H1 (cell line): ENCODE data around the gene PDZD8. TPM values are rescaled to one million over a fixed set of nuclear protein-coding genes. Genes with fewer than 3 reads are reported as not detected.

Source experiments
- CTCF ChIA-PET: fragments of 300-600 bp; sonication (Branson Sonifier 250); formaldehyde crosslinking; loops from one replicate; lab custom pipeline; 2021; ENCODE audit not compliant: partially characterized antibody; lab: Charles Lee
- POLR2A ChIA-PET: fragments of 300-600 bp; sonication (Branson Sonifier 250); formaldehyde crosslinking; loops from one replicate; lab custom pipeline; 2021; ENCODE audit warnings: inconsistent platforms; ENCODE audit not compliant: partially characterized antibody; lab: Charles Lee
- DNase-seq, 2 experiments: peaks; one replicate each; pipeline versions ENCODE4 v3.0.0 to v3.0.0-alpha.2; 2010 to 2022; ENCODE audit warnings: low spot score in 2 of 2, low read depth in 1 of 2, mixed read lengths in 1 of 2
- FAIRE-seq: peaks from 2 replicates; lab custom pipeline; 2011; peaks lifted over from hg19 to GRCh38; lab: Jason Lieb, UNC
- H2AFZ ChIP-seq: 2 replicates; pipeline ENCODE4 v1.8.1; 2012; ENCODE audit warnings: low read length, inconsistent platforms
- H2AK5ac ChIP-seq: 2 replicates; pipeline ENCODE4 v1.6.1; 2013; ENCODE audit warnings: low read depth, low read length
- H2BK120ac ChIP-seq: replicated peaks from 2 replicates; pipeline ENCODE3; 2013; ENCODE audit warnings: low read depth, low read length, inconsistent platforms
- H2BK12ac ChIP-seq: 2 replicates; pipeline ENCODE4 v1.6.1; 2013; ENCODE audit warnings: low read depth, low read length
- H2BK15ac ChIP-seq: 2 replicates; pipeline ENCODE4 v1.6.1; 2013; ENCODE audit warnings: low read length
- H2BK20ac ChIP-seq: 2 replicates; pipeline ENCODE4 v1.6.1; 2013; ENCODE audit warnings: low read length
- H2BK5ac ChIP-seq: 2 replicates; pipeline ENCODE4 v1.6.1; 2013; ENCODE audit warnings: low read depth, low read length
- H3K14ac ChIP-seq: 2 replicates; pipeline ENCODE4 v1.6.1; 2013; ENCODE audit warnings: inconsistent platforms; ENCODE audit not compliant: insufficient read length
- H3K18ac ChIP-seq: 2 replicates; pipeline ENCODE4 v1.6.1; 2013; ENCODE audit warnings: low read length; ENCODE audit errors: extremely low read depth
- H3K23ac ChIP-seq: 2 replicates; pipeline ENCODE4 v1.6.1; 2013; ENCODE audit warnings: inconsistent platforms; ENCODE audit not compliant: insufficient read length
- H3K23me2 ChIP-seq: 2 replicates; pipeline ENCODE4 v1.6.1; 2013; ENCODE audit warnings: low read depth, low read length
- H3K27ac ChIP-seq: 2 replicates; pipeline ENCODE4 v1.6.1; 2011; ENCODE audit warnings: low read depth, low read length, inconsistent platforms
- H3K27me3 ChIP-seq, 4 experiments: replicated peaks in 1 of 4; 1 replicate in 1 of 4; 2 replicates in 3 of 4; pipeline versions ENCODE4 v1.6.1 to v1.8.1; 2011 to 2013; ENCODE audit warnings: low read length in 3 of 4, mild to moderate bottlenecking in 3 of 4, inconsistent platforms in 2 of 4, mixed read lengths in 2 of 4, moderate library complexity in 1 of 4; ENCODE audit not compliant: control insufficient read depth in 3 of 4, insufficient read depth in 3 of 4; ENCODE audit errors: extremely low read depth in 1 of 4
- H3K36me3 ChIP-seq, 4 experiments: 2 replicates each; pipeline versions ENCODE4 v1.6.1 to v1.8.1; 2011 to 2013; ENCODE audit warnings: mild to moderate bottlenecking in 4 of 4, low read length in 3 of 4, moderate library complexity in 2 of 4, control low read depth in 1 of 4, inconsistent platforms in 1 of 4; ENCODE audit not compliant: insufficient read depth in 4 of 4, control insufficient read depth in 2 of 4
- H3K4ac ChIP-seq: replicated peaks from 2 replicates; pipeline ENCODE3; 2013; ENCODE audit warnings: low read length, low read depth, mixed read lengths, inconsistent platforms; ENCODE audit not compliant: insufficient read length
- H3K4me1 ChIP-seq, 4 experiments: replicated peaks in 1 of 4; 1 replicate in 1 of 4; 2 replicates in 3 of 4; pipeline versions ENCODE4 v1.6.1 to v1.8.1; 2011 to 2013; ENCODE audit warnings: low read length in 3 of 4, inconsistent platforms in 2 of 4, mixed read lengths in 1 of 4; ENCODE audit not compliant: insufficient read depth in 4 of 4, control insufficient read depth in 3 of 4
- H3K4me2 ChIP-seq, 2 experiments: 2 replicates each; pipeline versions ENCODE4 v1.6.1 to v1.8.1; 2011 to 2013; ENCODE audit warnings: low read depth in 2 of 2, low read length in 2 of 2, control low read depth in 1 of 2, inconsistent platforms in 1 of 2, mild to moderate bottlenecking in 1 of 2; ENCODE audit not compliant: insufficient read depth in 1 of 2
- H3K4me3 ChIP-seq, 4 experiments: fragments of 200-600, 300-600 bp in 1 of 4; sonication (generic), shearing (Covaris generic), sonication (Bioruptor Twin) in 1 of 4; 2 replicates each; pipeline versions ENCODE4 v1.5.1 to v1.8.1; 2011 to 2016; ENCODE audit warnings: low read length in 4 of 4, low read depth in 3 of 4, control low read depth in 2 of 4, inconsistent platforms in 2 of 4, mild to moderate bottlenecking in 2 of 4, mixed read lengths in 1 of 4, moderate library complexity in 1 of 4; ENCODE audit not compliant: insufficient read depth in 2 of 4; ENCODE audit errors: extremely low read depth in 1 of 4
- H3K56ac ChIP-seq: replicated peaks from 2 replicates; pipeline ENCODE3; 2013; ENCODE audit warnings: low read depth, mild to moderate bottlenecking, mixed read lengths, low read length, inconsistent platforms; ENCODE audit not compliant: insufficient read length
- H3K79me1 ChIP-seq: 2 replicates; pipeline ENCODE4 v1.6.1; 2013; ENCODE audit warnings: low read depth, low read length, control low read depth
- H3K79me2 ChIP-seq, 2 experiments: 2 replicates each; pipeline versions ENCODE4 v1.6.1 to v1.8.1; 2012 to 2013; ENCODE audit warnings: low read length in 2 of 2, mild to moderate bottlenecking in 2 of 2, inconsistent platforms in 1 of 2; ENCODE audit not compliant: insufficient read depth in 2 of 2, control insufficient read depth in 1 of 2
- H3K9ac ChIP-seq, 4 experiments: replicated peaks in 1 of 4; 1 replicate in 1 of 4; 2 replicates in 3 of 4; pipeline versions ENCODE4 v1.6.1 to v1.8.1; 2011 to 2013; ENCODE audit warnings: low read depth in 3 of 4, low read length in 3 of 4, control low read depth in 2 of 4, mild to moderate bottlenecking in 2 of 4, moderate library complexity in 2 of 4, inconsistent platforms in 1 of 4; ENCODE audit errors: extremely low read depth in 1 of 4
- H3K9me3 ChIP-seq, 2 experiments: 2 replicates each; pipeline versions ENCODE4 v1.6.1 to v1.8.1; 2012 to 2013; ENCODE audit warnings: mild to moderate bottlenecking in 2 of 2, moderate library complexity in 2 of 2, control low read depth in 1 of 2, inconsistent platforms in 1 of 2, low read depth in 1 of 2, low read length in 1 of 2, mixed read lengths in 1 of 2; ENCODE audit not compliant: insufficient read depth in 2 of 2
- H4K20me1 ChIP-seq, 2 experiments: replicated peaks in 1 of 2; 2 replicates each; pipeline versions ENCODE3 to v1.8.1; 2011 to 2013; ENCODE audit warnings: inconsistent platforms in 2 of 2, low read length in 2 of 2, mild to moderate bottlenecking in 1 of 2; ENCODE audit not compliant: insufficient read depth in 2 of 2, control insufficient read depth in 1 of 2
- H4K5ac ChIP-seq: 2 replicates; pipeline ENCODE4 v1.6.1; 2013; ENCODE audit warnings: low read length, low read depth, mixed read lengths, inconsistent platforms; ENCODE audit not compliant: insufficient read length
- H4K8ac ChIP-seq: 2 replicates; pipeline ENCODE4 v1.8.0; 2013; ENCODE audit warnings: mild to moderate bottlenecking, moderate library complexity, low read length, inconsistent platforms; ENCODE audit not compliant: insufficient read depth; ENCODE audit errors: extremely low read depth
- H4K91ac ChIP-seq: replicated peaks from 2 replicates; pipeline ENCODE3; 2013; ENCODE audit warnings: low read length, mixed read lengths, inconsistent platforms; ENCODE audit not compliant: insufficient read length
- KDM1A ChIP-seq: fragments of 200-600, 300-600 bp; sonication (generic); IDR thresholded peaks from 2 replicates; pipeline ENCODE4 v1.7.1; 2016; ENCODE audit warnings: mild to moderate bottlenecking, low read length, borderline replicate concordance
- SP2 ChIP-seq: IDR thresholded peaks from 2 replicates; pipeline ENCODE4 v1.6.1; 2012; ENCODE audit warnings: mild to moderate bottlenecking, low read length, inconsistent platforms
- TAF1 ChIP-seq: IDR thresholded peaks from 2 replicates; pipeline ENCODE4 v1.6.1; 2011; ENCODE audit warnings: mild to moderate bottlenecking, low read depth, low read length
- TBP ChIP-seq: IDR thresholded peaks from 2 replicates; pipeline ENCODE4 v1.6.1; 2011; ENCODE audit warnings: low read depth, low read length, improper control_type of control experiment
- WGBS, 2 experiments: shearing (Covaris generic) in 1 of 2; methylation state at CpG; one replicate each; pipeline versions ENCODE4 v1.1.6 to v1.1.7; 2013 to 2015; ENCODE audit warnings: low lambda C conversion rate in 2 of 2, mixed read lengths in 2 of 2, inconsistent platforms in 1 of 2, low coverage in 1 of 2, missing lambda C conversion rate in 1 of 2; ENCODE audit not compliant: insufficient replicate concordance in 2 of 2, insufficient coverage in 1 of 2, insufficient read length in 1 of 2; ENCODE audit errors: extremely low coverage in 1 of 2, missing lambda C conversion rate in 1 of 2; 5-methylcytosine and 5-hydroxymethylcytosine counted together
- polyA plus RNA-seq, 7 experiments: library from polyadenylated mRNA; depleted of rRNA in 3 of 7; stranded (reverse) in 5 of 7; unstranded in 2 of 7; fragments of >200 nt in 5 of 7; fragments of 200-250 nt in 2 of 7; gene quantifications; 1 replicate in 5 of 7; 2 replicates in 1 of 7; 4 replicates in 1 of 7; pipeline versions ENCODE4 v1.2.1 to v1.2.3, GENCODE V29; 2011 to 2013; ENCODE audit warnings: missing spikeins in 2 of 7, mixed read lengths in 2 of 7
- total RNA-seq: library from RNA; stranded (reverse); fragmentation: NEBNext Ultra II Directional; extraction: Animal tissue kit (Norgen Biotek cat#: 25700); gene quantifications from 2 replicates; pipeline ENCODE4 v1.2.1, GENCODE V29; 2021
- TF ChIP-seq, protein P1 (sequence below), 3 experiments: IDR thresholded peaks; 1 replicate in 2 of 3; 2 replicates in 1 of 3; pipeline versions ENCODE4 v1.5.1 to v1.6.1; 2011; ENCODE audit warnings: low read length in 3 of 3, mild to moderate bottlenecking in 3 of 3, inconsistent platforms in 2 of 3, low read depth in 1 of 3, moderate library complexity in 1 of 3; ENCODE audit not compliant: insufficient read depth in 1 of 3; ENCODE audit errors: control extremely low read depth in 1 of 3

Gene PDZD8
- total and polyA plus RNA-seq, 2 of the 8 experiments (the other 6 are each of a cell fraction or from before 2014, with no cell fraction given): 10.9 to 50.1 TPM

DNA sequence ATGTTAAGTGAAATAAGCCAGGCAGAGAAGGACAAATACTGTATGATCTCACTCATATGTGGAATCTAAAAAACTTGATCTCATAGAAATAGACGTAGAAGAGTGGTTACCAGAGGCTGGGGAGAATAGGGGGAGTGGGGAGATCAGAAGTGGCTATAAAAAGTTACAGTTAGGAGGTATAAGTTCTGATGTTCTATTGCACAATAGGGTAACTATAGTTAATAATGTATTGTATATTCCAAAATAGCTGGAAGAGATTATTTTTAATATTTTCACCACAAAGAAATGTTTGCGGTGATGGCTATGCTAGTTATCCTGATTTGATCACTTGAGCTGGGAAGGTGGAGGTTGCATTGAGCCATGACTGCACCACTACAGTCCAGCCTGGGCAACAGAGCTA, 80.5 kb downstream of the PDZD8 start:
- Histone ChIP-seq H4K8ac (no peak overlapping the region), H3K23ac (no peak overlapping the region), H3K4me3 (no peak overlapping the region), H2BK12ac (no peak overlapping the region), H3K56ac (no peak overlapping the region), H3K79me2 (peaks cover 0 to 16% of the 10 kb centered on the region in 2 experiments; a peak in 1 of 4 replicates), H2BK15ac (no peak overlapping the region), H3K18ac (no peak overlapping the region), H2BK20ac (no peak overlapping the region), H3K27ac (no peak overlapping the region), H3K36me3 (no peaks in the 10 kb centered on the region), H4K5ac (no peak overlapping the region), H3K14ac (no peak overlapping the region), H2BK120ac (no peak overlapping the region), H4K20me1 (peaks cover 0 to 3% of the 10 kb centered on the region in 2 experiments), H3K79me1 (no peaks in the 10 kb centered on the region), H2AFZ (no peak overlapping the region), H3K23me2 (no peaks in the 10 kb centered on the region), H3K4ac (no peak overlapping the region), H3K4me2 (no peak overlapping the region), H3K27me3 (no peaks in the 10 kb centered on the region), H3K9me3 (no peaks in the 10 kb centered on the region), H2AK5ac (no peak overlapping the region), H3K4me1 (no peaks in the 10 kb centered on the region; a peak in 1 of 7 replicates), H2BK5ac (no peak overlapping the region), H3K9ac (no peak overlapping the region), H4K91ac (no peak overlapping the region)
- FAIRE-seq (no peak), DNase-seq (no peak)
- 93% methylated on average over 2 of the region's 2 CpGs; no CpG with 5 or more reads in 1 of the 2 experiments for WGBS, 2 experiments
- ChIA-PET POLR2A (interaction anchor here (1.1 kb wide), 1 partner anchor 34 kb away, joined by 4 read pairs; no protein-coding TSS in a partner anchor), CTCF (no interaction called here)
- no peak for TF ChIP-seq SP2
- no peak for TF ChIP-seq TBP
- no peak for TF ChIP-seq TAF1
- no peak for TF ChIP-seq KDM1A
- TF ChIP-seq, protein P1, sequence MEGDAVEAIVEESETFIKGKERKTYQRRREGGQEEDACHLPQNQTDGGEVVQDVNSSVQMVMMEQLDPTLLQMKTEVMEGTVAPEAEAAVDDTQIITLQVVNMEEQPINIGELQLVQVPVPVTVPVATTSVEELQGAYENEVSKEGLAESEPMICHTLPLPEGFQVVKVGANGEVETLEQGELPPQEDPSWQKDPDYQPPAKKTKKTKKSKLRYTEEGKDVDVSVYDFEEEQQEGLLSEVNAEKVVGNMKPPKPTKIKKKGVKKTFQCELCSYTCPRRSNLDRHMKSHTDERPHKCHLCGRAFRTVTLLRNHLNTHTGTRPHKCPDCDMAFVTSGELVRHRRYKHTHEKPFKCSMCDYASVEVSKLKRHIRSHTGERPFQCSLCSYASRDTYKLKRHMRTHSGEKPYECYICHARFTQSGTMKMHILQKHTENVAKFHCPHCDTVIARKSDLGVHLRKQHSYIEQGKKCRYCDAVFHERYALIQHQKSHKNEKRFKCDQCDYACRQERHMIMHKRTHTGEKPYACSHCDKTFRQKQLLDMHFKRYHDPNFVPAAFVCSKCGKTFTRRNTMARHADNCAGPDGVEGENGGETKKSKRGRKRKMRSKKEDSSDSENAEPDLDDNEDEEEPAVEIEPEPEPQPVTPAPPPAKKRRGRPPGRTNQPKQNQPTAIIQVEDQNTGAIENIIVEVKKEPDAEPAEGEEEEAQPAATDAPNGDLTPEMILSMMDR (IDR thresholded peaks at IDR 0.05; ENCODE audit: control extremely low read depth in 1 of 3, insufficient read depth in 1 of 3, low read depth in 1 of 3, low read length in 3 of 3): no peak
